Esophagus squamous epithelium (tissue), 5 donors: Measurements from ENCODE around the gene OGDH. TPM values are rescaled to one million over a fixed set of nuclear protein-coding genes. Genes with fewer than 3 reads are reported as not detected.

Experiments used
- DNase-seq: peaks from one replicate; lab custom pipeline; 2025; lab: John Stamatoyannopoulos, UW
- H3K27ac ChIP-seq, 4 donors: fragments of 200-600 bp; sonication (generic); one replicate each; pipeline ENCODE4 v1.5.1; 2016 to 2019; ENCODE audit warnings: mild to moderate bottlenecking in 1 of 4
- H3K27me3 ChIP-seq, 4 donors: fragments of 200-600 bp; sonication (generic); 1 replicate in 3 of 4; 2 replicates in 1 of 4; pipeline versions ENCODE4 v1.5.1 to v1.6.0; 2017 to 2021; ENCODE audit warnings: antibody characterized with exemption in 1 of 4
- H3K36me3 ChIP-seq, 3 donors: fragments of 200-600 bp; sonication (generic); one replicate each; pipeline ENCODE4 v1.5.1; 2016 to 2019
- H3K4me1 ChIP-seq, 3 donors: fragments of 200-600 bp; sonication (generic); one replicate each; pipeline ENCODE4 v1.5.1; 2017 to 2019
- H3K4me3 ChIP-seq, 4 donors: fragments of 200-600 bp; sonication (generic); 1 replicate in 3 of 4; 2 replicates in 1 of 4; pipeline ENCODE4 v1.5.1; 2016 to 2019; ENCODE audit warnings: mild to moderate bottlenecking in 2 of 4, moderate library complexity in 1 of 4
- H3K9me3 ChIP-seq, 3 donors: fragments of 200-600 bp; sonication (generic); one replicate each; pipeline ENCODE4 v1.5.1; 2016 to 2019
- POLR2A ChIP-seq, 4 donors: fragments of 450-650 bp; IDR thresholded peaks; one replicate each; pipeline ENCODE4 v1.6.1; 2017; ENCODE audit warnings: antibody characterized with exemption in 4 of 4, mild to moderate bottlenecking in 4 of 4, moderate library complexity in 3 of 4
- WGBS, 2 donors: methylation state at CpG; one replicate each; pipeline ENCODE4 v1.1.5; 2018; 5-methylcytosine and 5-hydroxymethylcytosine counted together
- intact Hi-C: fragments of 100-400 bp; cut with DNase I; formaldehyde crosslinking; loops from one replicate; pipeline ENCODE4 v1.15.0; 2022
- total RNA-seq, 4 donors: library from RNA; depleted of rRNA; stranded (reverse); fragments of >200 nt; gene quantifications; one replicate each; pipeline ENCODE4 v1.1.0, GENCODE V29; 2016
- TF ChIP-seq, protein P1 (sequence below), 6 experiments: fragments of 450-650 bp in 4 of 6; fragments of 200-600 bp in 2 of 6; sonication (generic) in 2 of 6; IDR thresholded peaks; one replicate each; pipeline ENCODE4 v1.5.1; 2016 to 2019; ENCODE audit warnings: antibody characterized with exemption in 6 of 6, mild to moderate bottlenecking in 4 of 6, moderate library complexity in 4 of 6
- donor health status: DM: yes; HTN: yes; CAD: no.

Gene OGDH
- total RNA-seq, 4 donors from 2014 or later: 68.9 to 102 (median 89.5) TPM

DNA sequence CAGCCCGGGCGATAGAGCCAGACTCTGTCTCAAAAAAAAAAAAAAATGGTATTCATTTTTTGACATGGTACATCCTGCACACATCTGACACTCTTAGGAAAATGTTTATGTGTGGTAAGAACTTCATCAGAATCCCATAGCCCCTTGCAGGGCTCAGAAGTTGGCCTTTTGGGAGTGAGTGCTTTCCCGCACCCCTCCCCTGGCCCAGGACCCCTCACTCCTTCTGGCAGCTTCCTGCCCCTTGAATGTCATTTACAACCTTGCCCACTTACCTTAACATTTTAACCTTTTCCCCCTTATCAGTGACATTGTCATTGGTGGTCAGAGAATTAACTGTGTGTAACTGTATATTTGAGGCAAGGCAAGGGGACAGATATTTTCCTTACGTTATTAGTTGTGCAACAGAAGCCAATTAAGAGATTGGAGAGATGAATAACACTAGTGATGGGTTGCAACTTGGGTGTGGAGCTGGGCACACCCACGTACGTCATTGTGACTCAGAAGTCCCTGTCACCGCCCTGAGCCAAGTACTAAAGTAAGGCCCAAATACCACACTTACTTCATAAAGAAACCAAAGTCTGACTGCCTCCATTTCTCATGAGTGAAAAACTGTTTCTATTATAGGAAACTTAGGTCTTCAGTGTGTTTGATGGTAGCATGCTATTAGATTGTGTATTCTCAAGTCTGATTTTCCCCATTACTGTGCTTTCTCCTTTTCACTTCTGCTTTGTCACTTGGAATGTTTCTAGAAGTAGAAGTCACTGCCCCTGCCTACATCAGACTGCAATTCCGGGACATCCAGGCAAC is 31.6 kb downstream of the OGDH start:
- H3K27ac ChIP-seq: peak overlapping the region; percentile 91 to 96 (median 95)
- H3K9me3 ChIP-seq: no peaks in the 10 kb centered on the region
- intact Hi-C loops: no loop called here
- peak in 1 of 4 donors; percentile 57 for TF ChIP-seq POLR2A (IDR thresholded peaks at IDR 0.05)
- TF ChIP-seq, protein P1, sequence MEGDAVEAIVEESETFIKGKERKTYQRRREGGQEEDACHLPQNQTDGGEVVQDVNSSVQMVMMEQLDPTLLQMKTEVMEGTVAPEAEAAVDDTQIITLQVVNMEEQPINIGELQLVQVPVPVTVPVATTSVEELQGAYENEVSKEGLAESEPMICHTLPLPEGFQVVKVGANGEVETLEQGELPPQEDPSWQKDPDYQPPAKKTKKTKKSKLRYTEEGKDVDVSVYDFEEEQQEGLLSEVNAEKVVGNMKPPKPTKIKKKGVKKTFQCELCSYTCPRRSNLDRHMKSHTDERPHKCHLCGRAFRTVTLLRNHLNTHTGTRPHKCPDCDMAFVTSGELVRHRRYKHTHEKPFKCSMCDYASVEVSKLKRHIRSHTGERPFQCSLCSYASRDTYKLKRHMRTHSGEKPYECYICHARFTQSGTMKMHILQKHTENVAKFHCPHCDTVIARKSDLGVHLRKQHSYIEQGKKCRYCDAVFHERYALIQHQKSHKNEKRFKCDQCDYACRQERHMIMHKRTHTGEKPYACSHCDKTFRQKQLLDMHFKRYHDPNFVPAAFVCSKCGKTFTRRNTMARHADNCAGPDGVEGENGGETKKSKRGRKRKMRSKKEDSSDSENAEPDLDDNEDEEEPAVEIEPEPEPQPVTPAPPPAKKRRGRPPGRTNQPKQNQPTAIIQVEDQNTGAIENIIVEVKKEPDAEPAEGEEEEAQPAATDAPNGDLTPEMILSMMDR (IDR thresholded peaks at IDR 0.05): no peak
- H3K4me1 ChIP-seq: peaks cover 65 to 80% (median 75%) of the 10 kb centered on the region in 3 donors
- H3K36me3 ChIP-seq: no peaks in the 10 kb centered on the region
- no peak overlapping the region for H3K4me3 ChIP-seq
- WGBS, 2 donors: 43 to 46% methylated on average over 8 of the region's 8 CpGs
- no peak for DNase-seq
- no peaks in the 10 kb centered on the region for H3K27me3 ChIP-seq

DNA sequence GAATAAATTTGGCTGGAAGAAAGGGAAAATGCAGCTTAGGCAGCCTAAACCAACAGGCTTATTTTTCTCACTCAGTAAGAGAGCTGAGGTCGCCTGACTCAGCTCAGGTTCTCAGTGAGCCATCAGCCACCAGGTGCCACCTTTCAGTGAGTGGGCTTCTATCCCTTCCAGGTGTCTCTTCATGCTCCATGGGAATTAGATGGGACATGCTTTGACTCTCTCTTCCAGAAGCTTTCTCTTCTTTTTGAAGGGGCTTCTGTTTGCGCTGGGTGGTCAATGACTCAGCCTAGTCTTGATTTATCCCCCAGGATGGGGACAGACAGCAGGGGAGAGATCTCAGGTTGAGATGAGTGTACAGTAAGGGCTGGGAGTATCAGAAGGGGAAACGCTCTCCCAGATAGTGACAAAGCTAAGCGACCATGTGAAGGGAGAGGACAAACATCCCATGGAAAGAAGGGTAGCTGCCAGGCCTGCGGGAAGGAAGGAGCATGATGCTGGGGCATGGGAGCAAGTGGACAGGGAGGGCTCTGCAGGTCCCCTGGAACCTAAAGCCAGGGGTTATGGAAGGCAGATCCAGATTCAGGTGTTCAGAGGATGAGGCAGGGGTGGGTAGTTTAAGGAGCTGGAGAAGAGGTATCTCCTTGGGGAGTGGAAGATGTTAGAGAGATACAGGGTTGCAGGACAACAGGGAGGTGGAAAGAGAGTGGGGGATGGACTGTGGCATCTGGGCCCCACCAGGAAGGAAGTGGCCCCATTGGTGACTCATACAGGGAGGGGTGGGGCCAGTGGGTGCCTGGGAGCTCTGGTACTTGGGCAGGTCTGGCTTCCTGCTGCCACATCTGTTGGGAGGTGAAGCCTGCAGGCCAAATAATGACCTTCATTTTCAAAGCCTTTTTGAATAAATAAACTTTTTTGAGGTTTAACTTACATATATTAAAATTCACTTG is 32.5 kb downstream of the OGDH start:
- 62 to 73% methylated on average over 5 of the region's 5 CpGs for WGBS, 2 donors
- Histone ChIP-seq H3K27ac (peak overlapping the region; percentile 91 to 96 (median 95)), H3K27me3 (no peaks in the 10 kb centered on the region), H3K36me3 (no peaks in the 10 kb centered on the region), H3K9me3 (no peaks in the 10 kb centered on the region), H3K4me1 (peaks cover 58 to 71% (median 66%) of the 10 kb centered on the region in 3 donors), H3K4me3 (no peak overlapping the region)
- no peak for DNase-seq
- TF ChIP-seq, protein P1 (IDR thresholded peaks at IDR 0.05): no peak
- peak in 1 of 4 donors; percentile 17 for TF ChIP-seq POLR2A (IDR thresholded peaks at IDR 0.05)
- intact Hi-C loops: no loop called here

DNA sequence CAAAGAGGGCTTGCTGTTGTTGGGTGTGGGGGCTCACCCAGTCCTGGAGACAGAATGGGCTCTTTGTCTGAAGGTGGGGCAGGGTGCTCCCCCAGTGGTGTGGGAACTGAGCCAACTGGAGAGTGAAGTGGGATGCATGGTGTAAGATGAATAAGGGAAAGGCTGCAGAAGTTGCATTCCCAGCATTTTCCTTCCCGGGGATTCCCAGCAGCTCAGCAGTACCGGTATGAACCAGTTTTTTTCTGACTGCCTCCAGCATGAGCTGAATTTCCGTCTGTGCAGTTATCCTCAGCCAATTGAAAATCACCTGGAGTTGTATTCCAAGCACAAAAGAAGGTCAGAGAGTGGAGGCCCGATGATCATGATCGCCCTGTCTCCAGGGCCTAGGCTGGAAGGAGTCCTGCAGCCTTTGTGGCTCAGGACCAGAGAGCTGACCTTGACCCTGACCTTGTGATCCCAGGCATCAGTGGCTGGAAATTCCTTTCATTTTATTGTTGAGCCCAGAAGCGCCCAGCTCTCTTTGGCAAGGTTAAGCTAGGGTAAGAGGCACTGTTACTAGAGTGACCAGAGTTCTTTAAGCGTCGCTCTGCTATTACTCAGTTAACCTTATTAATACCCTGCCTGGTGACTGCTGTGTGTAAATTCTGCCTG is 33.4 kb downstream of the OGDH start:
- no peak for TF ChIP-seq POLR2A (IDR thresholded peaks at IDR 0.05)
- TF ChIP-seq, protein P1 (IDR thresholded peaks at IDR 0.05): no peak
- peak overlapping the region; percentile 91 to 96 (median 95) for H3K27ac ChIP-seq
- peaks cover 0 to 2% (median 0%) of the 10 kb centered on the region in 3 donors for H3K36me3 ChIP-seq
- H3K4me1 ChIP-seq: peaks cover 49 to 62% (median 57%) of the 10 kb centered on the region in 3 donors
- 17 to 28% methylated on average over 8 of the region's 8 CpGs for WGBS, 2 donors
- H3K4me3 ChIP-seq: peak overlapping the region in 1 of 4 donors; percentile 28
- H3K27me3 ChIP-seq: no peaks in the 10 kb centered on the region
- DNase-seq: no peak
- no peaks in the 10 kb centered on the region for H3K9me3 ChIP-seq
- intact Hi-C loops: no loop called here

DNA sequence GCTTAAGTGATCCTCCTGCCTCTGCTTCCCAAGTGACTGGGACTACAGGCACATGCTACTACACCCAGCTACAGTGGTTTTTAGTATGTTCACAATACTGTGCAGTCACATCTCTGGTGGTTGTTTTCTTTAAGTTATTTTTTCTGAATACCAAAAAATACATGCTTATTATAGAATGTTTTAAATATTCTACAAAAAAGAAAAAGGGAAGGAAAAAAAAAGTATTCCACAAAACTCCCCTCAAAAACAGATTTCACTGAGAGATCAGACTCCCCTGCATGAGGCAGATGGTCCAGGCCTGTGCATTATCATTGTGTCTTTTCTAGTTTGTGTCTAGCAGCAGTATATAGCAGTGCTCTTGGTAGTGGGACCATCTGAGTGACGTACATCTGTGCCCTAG is 36.8 kb downstream of the OGDH start:
- no peak overlapping the region for H3K27ac ChIP-seq
- intact Hi-C loops: no loop called here
- DNase-seq: no peak
- H3K9me3 ChIP-seq: no peaks in the 10 kb centered on the region
- TF ChIP-seq, protein P1 (IDR thresholded peaks at IDR 0.05): no peak
- TF ChIP-seq POLR2A (IDR thresholded peaks at IDR 0.05): no peak
- H3K4me3 ChIP-seq: no peak overlapping the region
- H3K4me1 ChIP-seq: peaks cover 26 to 28% (median 27%) of the 10 kb centered on the region in 3 donors
- H3K27me3 ChIP-seq: no peaks in the 10 kb centered on the region
- peaks cover 0 to 36% (median 7%) of the 10 kb centered on the region in 3 donors for H3K36me3 ChIP-seq
- 92 to 100% methylated on average over 1 of the region's 1 CpG for WGBS, 2 donors
